Liver (tissue), 3 donors: Measurements from ENCODE around the gene ACVR1.
A peak's percentile ranks its signal among the peaks of the same experiment; 100 is the strongest.

Source experiments
- EGR1 ChIP-seq, 2 donors: IDR thresholded peaks; 2 replicates each; pipeline ENCODE4 v1.6.1; 2016 to 2018; ENCODE audit warnings: antibody characterized with exemption in 2 of 2, low read depth in 2 of 2
- RAD21 ChIP-seq, 2 donors: IDR thresholded peaks; 2 replicates each; pipeline ENCODE4 v1.6.1; 2016; ENCODE audit warnings: antibody characterized with exemption in 2 of 2, mild to moderate bottlenecking in 2 of 2
- SP1 ChIP-seq: IDR thresholded peaks from 2 replicates; pipeline ENCODE4 v1.6.1; 2018; ENCODE audit warnings: antibody characterized with exemption, mild to moderate bottlenecking
- TAF1 ChIP-seq: conservative IDR thresholded peaks from 2 replicates; pipeline ENCODE4 v1.6.1; 2016; ENCODE audit warnings: antibody characterized with exemption, mild to moderate bottlenecking
- YY1 ChIP-seq: IDR thresholded peaks from 2 replicates; pipeline ENCODE4 v1.6.1; 2016; ENCODE audit warnings: antibody characterized with exemption, mild to moderate bottlenecking
- TF ChIP-seq, protein P1 (sequence below): fragments of 150-350 bp; IDR thresholded peaks from 2 replicates; pipeline ENCODE4 v1.5.1; 2017; ENCODE audit warnings: improper control_type of control experiment, low read depth, low read length; ENCODE audit not compliant: missing input control
- TF ChIP-seq, protein P2 (sequence below): IDR thresholded peaks from 2 replicates; pipeline ENCODE4 v1.6.1; 2016; ENCODE audit warnings: antibody characterized with exemption, mild to moderate bottlenecking
- TF ChIP-seq, protein P3 (sequence below): IDR thresholded peaks from 2 replicates; pipeline ENCODE4 v1.6.1; 2016; ENCODE audit warnings: antibody characterized with exemption
- donor health status: healthy.
- donor health status: healthy.

DNA sequence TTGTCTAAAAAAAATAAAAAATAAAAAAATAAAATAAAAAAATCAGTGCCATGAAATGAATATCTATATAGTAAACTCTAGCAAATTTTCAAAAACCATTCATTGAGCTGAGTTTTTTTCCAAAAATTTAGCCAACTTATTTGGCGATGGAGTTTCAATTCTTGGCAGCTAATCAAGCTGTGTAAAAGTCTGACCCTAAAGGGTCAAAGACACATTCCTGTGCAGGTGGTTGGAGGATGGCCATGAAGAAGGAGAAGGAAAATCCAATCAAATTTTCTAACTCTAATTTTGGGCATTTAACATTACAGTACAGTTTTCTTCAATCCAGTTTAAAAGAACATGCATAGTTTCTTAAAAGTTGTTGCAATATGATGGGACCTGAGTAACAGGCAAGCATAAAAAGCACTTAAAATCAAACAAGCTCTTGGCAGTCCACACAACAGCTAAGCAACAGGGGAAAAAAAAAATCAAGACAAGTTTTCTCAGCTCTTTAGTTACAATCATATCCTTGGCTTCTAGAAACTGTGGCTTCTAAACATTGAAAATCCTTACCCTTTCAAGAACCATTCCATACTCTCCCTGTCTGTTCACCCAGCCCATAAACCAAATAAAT is 54.5 kb downstream of the ACVR1 start:
- TF ChIP-seq, protein P1, sequence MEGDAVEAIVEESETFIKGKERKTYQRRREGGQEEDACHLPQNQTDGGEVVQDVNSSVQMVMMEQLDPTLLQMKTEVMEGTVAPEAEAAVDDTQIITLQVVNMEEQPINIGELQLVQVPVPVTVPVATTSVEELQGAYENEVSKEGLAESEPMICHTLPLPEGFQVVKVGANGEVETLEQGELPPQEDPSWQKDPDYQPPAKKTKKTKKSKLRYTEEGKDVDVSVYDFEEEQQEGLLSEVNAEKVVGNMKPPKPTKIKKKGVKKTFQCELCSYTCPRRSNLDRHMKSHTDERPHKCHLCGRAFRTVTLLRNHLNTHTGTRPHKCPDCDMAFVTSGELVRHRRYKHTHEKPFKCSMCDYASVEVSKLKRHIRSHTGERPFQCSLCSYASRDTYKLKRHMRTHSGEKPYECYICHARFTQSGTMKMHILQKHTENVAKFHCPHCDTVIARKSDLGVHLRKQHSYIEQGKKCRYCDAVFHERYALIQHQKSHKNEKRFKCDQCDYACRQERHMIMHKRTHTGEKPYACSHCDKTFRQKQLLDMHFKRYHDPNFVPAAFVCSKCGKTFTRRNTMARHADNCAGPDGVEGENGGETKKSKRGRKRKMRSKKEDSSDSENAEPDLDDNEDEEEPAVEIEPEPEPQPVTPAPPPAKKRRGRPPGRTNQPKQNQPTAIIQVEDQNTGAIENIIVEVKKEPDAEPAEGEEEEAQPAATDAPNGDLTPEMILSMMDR, result no peak
- TF ChIP-seq EGR1 (IDR thresholded peaks at IDR 0.05; ENCODE audit: low read depth in 2 of 2) (no peak), SP1 (no peak), RAD21 (IDR thresholded peaks at IDR 0.05) (peak in 1 of 2 donors; percentile 7), YY1 (no peak), TAF1 (no peak)
- TF ChIP-seq, protein P2, sequence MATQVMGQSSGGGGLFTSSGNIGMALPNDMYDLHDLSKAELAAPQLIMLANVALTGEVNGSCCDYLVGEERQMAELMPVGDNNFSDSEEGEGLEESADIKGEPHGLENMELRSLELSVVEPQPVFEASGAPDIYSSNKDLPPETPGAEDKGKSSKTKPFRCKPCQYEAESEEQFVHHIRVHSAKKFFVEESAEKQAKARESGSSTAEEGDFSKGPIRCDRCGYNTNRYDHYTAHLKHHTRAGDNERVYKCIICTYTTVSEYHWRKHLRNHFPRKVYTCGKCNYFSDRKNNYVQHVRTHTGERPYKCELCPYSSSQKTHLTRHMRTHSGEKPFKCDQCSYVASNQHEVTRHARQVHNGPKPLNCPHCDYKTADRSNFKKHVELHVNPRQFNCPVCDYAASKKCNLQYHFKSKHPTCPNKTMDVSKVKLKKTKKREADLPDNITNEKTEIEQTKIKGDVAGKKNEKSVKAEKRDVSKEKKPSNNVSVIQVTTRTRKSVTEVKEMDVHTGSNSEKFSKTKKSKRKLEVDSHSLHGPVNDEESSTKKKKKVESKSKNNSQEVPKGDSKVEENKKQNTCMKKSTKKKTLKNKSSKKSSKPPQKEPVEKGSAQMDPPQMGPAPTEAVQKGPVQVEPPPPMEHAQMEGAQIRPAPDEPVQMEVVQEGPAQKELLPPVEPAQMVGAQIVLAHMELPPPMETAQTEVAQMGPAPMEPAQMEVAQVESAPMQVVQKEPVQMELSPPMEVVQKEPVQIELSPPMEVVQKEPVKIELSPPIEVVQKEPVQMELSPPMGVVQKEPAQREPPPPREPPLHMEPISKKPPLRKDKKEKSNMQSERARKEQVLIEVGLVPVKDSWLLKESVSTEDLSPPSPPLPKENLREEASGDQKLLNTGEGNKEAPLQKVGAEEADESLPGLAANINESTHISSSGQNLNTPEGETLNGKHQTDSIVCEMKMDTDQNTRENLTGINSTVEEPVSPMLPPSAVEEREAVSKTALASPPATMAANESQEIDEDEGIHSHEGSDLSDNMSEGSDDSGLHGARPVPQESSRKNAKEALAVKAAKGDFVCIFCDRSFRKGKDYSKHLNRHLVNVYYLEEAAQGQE, result no peak
- TF ChIP-seq, protein P3, sequence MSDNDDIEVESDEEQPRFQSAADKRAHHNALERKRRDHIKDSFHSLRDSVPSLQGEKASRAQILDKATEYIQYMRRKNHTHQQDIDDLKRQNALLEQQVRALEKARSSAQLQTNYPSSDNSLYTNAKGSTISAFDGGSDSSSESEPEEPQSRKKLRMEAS, result no peak
